Skin epidermis (tissue), 12 donors: ENCODE data around the gene PQBP1.

Source experiments
- H3K27ac ChIP-seq, 21 experiments: fragments of 200-600 bp; sonication (generic) in 11 of 21; one replicate each; pipeline ENCODE4 v1.5.0; 2020; ENCODE audit warnings: mild to moderate bottlenecking in 3 of 21, inconsistent platforms in 2 of 21, moderate library complexity in 2 of 21
- H3K4me3 ChIP-seq, 7 experiments: fragments of 200-600 bp; sonication (generic) in 2 of 7; one replicate each; pipeline ENCODE4 v1.5.0; 2020; ENCODE audit warnings: inconsistent platforms in 2 of 7, mild to moderate bottlenecking in 2 of 7, moderate library complexity in 1 of 7

PQBP1 gene

GRCh38 chrX:48919360-48919841, 21.7 kb downstream of the PQBP1 start:
- H3K27ac ChIP-seq, result peak overlapping the region in 16 of 21 experiments; percentile 21 to 93 (median 72)
- H3K4me3 ChIP-seq, result peak overlapping the region; percentile 28 to 64 (median 56)

GRCh38 chrX:48919947-48920717, 22.4 kb downstream of the PQBP1 start:
- Histone ChIP-seq H3K4me3 (peak overlapping the region in 4 of 7 experiments; percentile 28 to 64 (median 55)), H3K27ac (peak overlapping the region in 12 of 21 experiments; percentile 21 to 93 (median 80))

- peak overlapping the region in 5 of 21 experiments; percentile 20 to 93 (median 82) for H3K27ac ChIP-seq
- no peak overlapping the region for H3K4me3 ChIP-seq
Measured at GRCh38 chrX:48920718-48921104, 23.0 kb downstream of the PQBP1 start.

GRCh38 chrX:48923771-48924170, 26.0 kb downstream of the PQBP1 start:
- Histone ChIP-seq H3K4me3 (no peak overlapping the region), H3K27ac (peak overlapping the region in 1 of 21 experiments; percentile 21)

- Histone ChIP-seq H3K27ac (peak overlapping the region in 2 of 21 experiments; percentile 21 to 42), H3K4me3 (no peak overlapping the region)
Measured at GRCh38 chrX:48924270-48924669, 26.5 kb downstream of the PQBP1 start.

- H3K27ac ChIP-seq, result no peak overlapping the region
- H3K4me3 ChIP-seq, result no peak overlapping the region
Measured at GRCh38 chrX:48927123-48927522, 29.4 kb downstream of the PQBP1 start.

- H3K4me3 ChIP-seq, result no peak overlapping the region
- no peak overlapping the region for H3K27ac ChIP-seq
Measured at GRCh38 chrX:48927736-48928382, 30.1 kb downstream of the PQBP1 start.

GRCh38 chrX:48933757-48934156, 36.0 kb downstream of the PQBP1 start:
- no peak overlapping the region for H3K4me3 ChIP-seq
- H3K27ac ChIP-seq, result peak overlapping the region in 3 of 21 experiments; percentile 36 to 47 (median 44)

GRCh38 chrX:48934581-48935300, 37.0 kb downstream of the PQBP1 start:
- H3K4me3 ChIP-seq, result no peak overlapping the region
- H3K27ac ChIP-seq, result peak overlapping the region in 7 of 21 experiments; percentile 8 to 59 (median 36)

GRCh38 chrX:48935301-48935670, 37.6 kb downstream of the PQBP1 start:
- Histone ChIP-seq H3K27ac (peak overlapping the region in 6 of 21 experiments; percentile 8 to 59 (median 36)), H3K4me3 (no peak overlapping the region)

- Histone ChIP-seq H3K4me3 (no peak overlapping the region), H3K27ac (peak overlapping the region in 16 of 21 experiments; percentile 3 to 84 (median 61))
Measured at GRCh38 chrX:48936429-48937053, 38.8 kb downstream of the PQBP1 start.

- H3K27ac ChIP-seq, result peak overlapping the region in 19 of 21 experiments; percentile 3 to 85 (median 60)
Measured at GRCh38 chrX:48937054-48937907, 39.6 kb downstream of the PQBP1 start.

GRCh38 chrX:48938721-48939425, 41.1 kb downstream of the PQBP1 start:
- Histone ChIP-seq H3K4me3 (no peak overlapping the region), H3K27ac (peak overlapping the region in 13 of 21 experiments; percentile 21 to 85 (median 67))

More at GRCh38 chrX:48937054-48937907, 39.6 kb downstream of the PQBP1 start:
- no peak overlapping the region for H3K4me3 ChIP-seq

- Histone ChIP-seq H3K27ac (peak overlapping the region in 13 of 21 experiments; percentile 21 to 85 (median 63)), H3K4me3 (no peak overlapping the region)
Measured at GRCh38 chrX:48939524-48940228, 41.9 kb downstream of the PQBP1 start.

GRCh38 chrX:48940404-48940955, 42.8 kb downstream of the PQBP1 start:
- H3K27ac ChIP-seq, result peak overlapping the region in 9 of 21 experiments; percentile 43 to 85 (median 74)
- no peak overlapping the region for H3K4me3 ChIP-seq

GRCh38 chrX:48942895-48943294, 45.2 kb downstream of the PQBP1 start:
- no peak overlapping the region for H3K4me3 ChIP-seq
- peak overlapping the region in 1 of 21 experiments; percentile 30 for H3K27ac ChIP-seq
